HL-60 (cell line): Measurements from ENCODE around the gene SLC25A51.

Experiments
- DNase-seq, 2 experiments: peaks; one replicate each; pipeline ENCODE4 v3.0.0-alpha.2; 2010 to 2020; ENCODE audit warnings: low read depth in 1 of 2, low spot score in 1 of 2
- H3K27ac ChIP-seq: fragments of 250-450 bp; sonication (Bioruptor Pico); replicated peaks from 2 replicates; pipeline ENCODE4 v1.5.1; 2020; ENCODE audit warnings: mild to moderate bottlenecking, moderate library complexity
- H3K27me3 ChIP-seq: fragments of 250-450 bp; sonication (Bioruptor Pico); 2 replicates; pipeline ENCODE4 v1.5.1; 2021; ENCODE audit warnings: mild to moderate bottlenecking, moderate library complexity; ENCODE audit not compliant: insufficient read depth, poor library complexity, severe bottlenecking
- H3K4me3 ChIP-seq: replicated peaks from 2 replicates; pipeline ENCODE4 v1.5.1; 2011; ENCODE audit warnings: mild to moderate bottlenecking, control low read depth, low read length; ENCODE audit not compliant: insufficient read depth
- CTCF ChIP-seq: IDR thresholded peaks from one replicate; pipeline ENCODE4 v1.5.1; 2011; ENCODE audit warnings: low read length, control low read depth, inconsistent platforms; ENCODE audit not compliant: insufficient read depth
- GABPA ChIP-seq: IDR thresholded peaks from 2 replicates; pipeline ENCODE4 v1.6.1; 2012; ENCODE audit warnings: low read depth
- POLR2AphosphoS5 ChIP-seq: IDR thresholded peaks from 2 replicates; pipeline ENCODE4 v1.6.1; 2012; ENCODE audit warnings: low read depth
- SPI1 ChIP-seq: IDR thresholded peaks from 2 replicates; pipeline ENCODE4 v1.6.1; 2012; ENCODE audit warnings: low read depth, mild to moderate bottlenecking, borderline replicate concordance
- TF ChIP-seq, protein P1 (sequence below): IDR thresholded peaks from 2 replicates; pipeline ENCODE4 v1.6.1; 2012; ENCODE audit warnings: low read depth; ENCODE audit not compliant: insufficient replicate concordance

SLC25A51 gene

DNA sequence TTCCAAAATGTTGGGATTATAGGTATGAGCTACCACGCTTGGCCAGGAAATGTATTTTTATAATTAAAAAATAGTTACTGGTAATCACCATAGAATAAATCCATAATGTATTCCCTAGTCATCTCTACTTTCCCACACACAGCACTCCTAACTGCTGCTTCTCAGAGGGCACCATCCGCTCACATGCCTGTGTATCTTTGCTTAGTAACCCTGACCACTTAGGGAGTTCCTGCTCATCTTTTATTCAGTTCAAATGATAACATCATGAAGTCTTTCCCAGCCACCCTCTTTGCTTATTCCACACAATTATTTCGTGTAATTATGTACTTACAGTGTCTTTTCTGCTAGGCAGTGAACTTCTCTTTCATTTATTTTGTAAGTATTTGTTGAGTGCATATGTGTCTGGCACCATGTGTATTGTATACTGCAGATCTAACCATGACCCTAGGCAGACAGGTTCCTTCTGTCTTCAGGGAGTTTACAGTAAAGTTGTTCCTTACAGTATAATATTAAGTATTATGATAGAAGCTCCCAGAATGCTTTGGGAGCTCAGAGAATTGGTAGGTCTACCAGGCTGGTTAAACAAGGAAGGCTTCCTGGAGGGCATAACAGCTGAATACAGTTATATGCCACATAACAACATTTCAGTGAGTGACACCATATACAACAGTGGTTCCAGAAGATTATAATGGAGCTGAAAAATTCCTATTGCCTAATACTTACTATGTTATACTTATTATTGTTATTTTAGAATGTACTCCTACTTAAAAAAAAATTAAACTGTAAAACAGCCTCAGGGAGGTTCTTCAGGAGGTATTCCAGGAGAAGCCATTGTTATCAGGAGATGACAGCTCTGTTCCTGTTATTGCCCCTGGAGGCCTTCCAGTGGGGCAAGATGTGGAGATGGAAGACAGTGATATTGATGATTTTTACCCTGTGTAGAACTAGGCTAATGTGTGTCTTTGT lies 64.1 kb downstream of the SLC25A51 start:
- no peaks in the 10 kb centered on the region for H3K27me3 ChIP-seq
- TF ChIP-seq SPI1: no peak
- TF ChIP-seq, protein P1, sequence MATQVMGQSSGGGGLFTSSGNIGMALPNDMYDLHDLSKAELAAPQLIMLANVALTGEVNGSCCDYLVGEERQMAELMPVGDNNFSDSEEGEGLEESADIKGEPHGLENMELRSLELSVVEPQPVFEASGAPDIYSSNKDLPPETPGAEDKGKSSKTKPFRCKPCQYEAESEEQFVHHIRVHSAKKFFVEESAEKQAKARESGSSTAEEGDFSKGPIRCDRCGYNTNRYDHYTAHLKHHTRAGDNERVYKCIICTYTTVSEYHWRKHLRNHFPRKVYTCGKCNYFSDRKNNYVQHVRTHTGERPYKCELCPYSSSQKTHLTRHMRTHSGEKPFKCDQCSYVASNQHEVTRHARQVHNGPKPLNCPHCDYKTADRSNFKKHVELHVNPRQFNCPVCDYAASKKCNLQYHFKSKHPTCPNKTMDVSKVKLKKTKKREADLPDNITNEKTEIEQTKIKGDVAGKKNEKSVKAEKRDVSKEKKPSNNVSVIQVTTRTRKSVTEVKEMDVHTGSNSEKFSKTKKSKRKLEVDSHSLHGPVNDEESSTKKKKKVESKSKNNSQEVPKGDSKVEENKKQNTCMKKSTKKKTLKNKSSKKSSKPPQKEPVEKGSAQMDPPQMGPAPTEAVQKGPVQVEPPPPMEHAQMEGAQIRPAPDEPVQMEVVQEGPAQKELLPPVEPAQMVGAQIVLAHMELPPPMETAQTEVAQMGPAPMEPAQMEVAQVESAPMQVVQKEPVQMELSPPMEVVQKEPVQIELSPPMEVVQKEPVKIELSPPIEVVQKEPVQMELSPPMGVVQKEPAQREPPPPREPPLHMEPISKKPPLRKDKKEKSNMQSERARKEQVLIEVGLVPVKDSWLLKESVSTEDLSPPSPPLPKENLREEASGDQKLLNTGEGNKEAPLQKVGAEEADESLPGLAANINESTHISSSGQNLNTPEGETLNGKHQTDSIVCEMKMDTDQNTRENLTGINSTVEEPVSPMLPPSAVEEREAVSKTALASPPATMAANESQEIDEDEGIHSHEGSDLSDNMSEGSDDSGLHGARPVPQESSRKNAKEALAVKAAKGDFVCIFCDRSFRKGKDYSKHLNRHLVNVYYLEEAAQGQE: no peak
- no peak for TF ChIP-seq POLR2AphosphoS5
- no peak for TF ChIP-seq CTCF
- no peak for TF ChIP-seq GABPA
- no peak overlapping the region for H3K27ac ChIP-seq
- H3K4me3 ChIP-seq: no peak overlapping the region
- no peak for DNase-seq
